ENCODE measurements around the gene CD22.

GRCh38 chr19:35302446-35302845 is 26.5 kb upstream of the CD22 start:
- TF ChIP-seq CTCF (IDR thresholded peaks at IDR 0.05), result no peak
- no peak for TF ChIP-seq POLR2A (IDR thresholded peaks at IDR 0.05)
